GM19395 (cell line): ENCODE measurements around the gene FAM43B.

ENCODE experiments used
- ATAC-seq: cut with Tn5 transposase; IDR thresholded peaks from one replicate; pipeline ENCODE4 v1.9.1; 2021; ENCODE audit warnings: mild to moderate bottlenecking, moderate library complexity; ENCODE audit not compliant: unreplicated experiment

FAM43B gene

DNA sequence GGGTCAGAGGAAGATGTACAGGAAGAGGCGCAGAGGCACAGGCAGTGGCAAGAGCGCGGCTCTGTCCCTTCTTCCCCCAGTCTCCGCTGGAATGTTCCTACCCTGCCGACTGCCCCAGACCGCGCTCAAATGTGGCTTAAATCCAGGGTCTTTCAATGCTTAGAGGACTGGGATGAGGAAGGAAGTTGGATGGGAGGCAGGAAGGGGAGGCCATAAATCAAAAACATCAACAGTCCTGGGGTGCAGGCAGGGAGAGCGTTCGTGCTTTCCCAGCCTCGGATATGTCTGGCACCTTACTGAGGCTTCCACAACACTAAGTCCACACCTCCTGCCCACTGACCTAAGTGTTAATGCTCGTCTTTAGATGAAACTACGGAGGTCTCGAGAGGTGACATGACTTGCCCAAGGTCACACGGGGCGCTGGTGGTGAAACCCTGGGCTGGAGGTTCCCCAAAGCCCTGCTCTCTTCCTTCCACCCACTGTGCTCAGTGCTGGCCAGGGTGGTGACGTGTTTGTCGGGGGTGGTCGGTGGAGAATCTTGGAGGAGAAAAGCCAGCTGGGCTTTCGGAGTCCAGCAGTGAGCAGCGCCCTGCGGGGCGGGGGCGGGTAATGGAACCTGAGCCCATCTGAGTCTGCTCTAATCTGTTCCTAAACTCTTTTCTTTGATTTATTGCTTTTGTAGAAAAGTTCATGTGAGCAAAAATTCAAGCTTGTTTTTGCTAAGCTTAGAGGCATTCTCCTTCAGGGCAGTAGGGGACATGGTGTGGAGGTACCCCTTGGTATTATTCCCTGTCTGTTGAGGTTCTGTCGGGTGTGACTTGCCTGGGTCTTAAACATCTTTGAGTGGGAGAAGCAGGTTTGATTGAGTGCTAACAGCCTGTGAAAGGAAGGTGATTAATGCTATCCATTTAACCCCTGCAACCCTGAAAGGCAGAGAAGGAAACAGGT lies 37.2 kb downstream of the FAM43B start:
- no peak for ATAC-seq

DNA sequence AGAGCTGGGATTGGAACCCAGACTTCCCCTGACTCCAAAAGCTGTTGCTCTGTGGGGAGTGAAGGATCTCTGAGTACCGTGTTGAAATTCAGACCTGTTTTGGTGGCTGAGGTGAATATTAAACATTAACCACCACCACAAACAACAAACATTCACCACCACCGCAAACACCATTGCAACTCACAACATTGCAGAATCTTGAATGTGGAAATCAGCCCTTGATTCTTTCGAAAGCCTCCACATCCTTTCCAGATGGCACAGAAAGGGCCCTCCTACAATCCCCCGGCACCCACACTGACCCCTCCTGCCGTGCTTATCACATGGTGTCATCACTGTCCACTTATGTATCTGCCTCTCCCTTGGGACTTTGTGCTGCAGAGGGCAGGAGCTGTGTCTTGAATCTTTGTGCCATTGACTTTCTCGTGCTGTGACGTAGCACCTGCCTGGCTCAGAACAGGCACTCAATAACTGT lies 38.0 kb downstream of the FAM43B start:
- no peak for ATAC-seq

DNA sequence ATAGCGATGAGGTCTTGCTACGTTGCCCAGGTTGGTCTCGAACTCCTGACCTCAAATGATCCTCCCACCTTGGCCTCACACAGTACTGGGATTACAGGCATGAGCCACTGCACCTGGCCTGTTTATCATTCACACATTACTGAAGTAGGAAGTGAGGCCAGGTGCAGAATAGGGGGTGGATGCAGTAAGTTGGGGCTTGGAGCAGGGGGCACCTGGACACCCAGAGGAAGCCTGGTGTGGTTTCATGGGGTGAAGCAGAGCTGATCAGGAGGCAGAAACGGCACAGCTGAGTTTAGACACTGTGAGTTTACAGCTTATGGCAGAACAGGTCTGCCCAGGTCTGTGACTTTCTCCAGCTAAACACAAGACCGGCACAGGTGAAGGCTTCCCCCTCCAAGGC lies 41.4 kb downstream of the FAM43B start:
- no peak for ATAC-seq

DNA sequence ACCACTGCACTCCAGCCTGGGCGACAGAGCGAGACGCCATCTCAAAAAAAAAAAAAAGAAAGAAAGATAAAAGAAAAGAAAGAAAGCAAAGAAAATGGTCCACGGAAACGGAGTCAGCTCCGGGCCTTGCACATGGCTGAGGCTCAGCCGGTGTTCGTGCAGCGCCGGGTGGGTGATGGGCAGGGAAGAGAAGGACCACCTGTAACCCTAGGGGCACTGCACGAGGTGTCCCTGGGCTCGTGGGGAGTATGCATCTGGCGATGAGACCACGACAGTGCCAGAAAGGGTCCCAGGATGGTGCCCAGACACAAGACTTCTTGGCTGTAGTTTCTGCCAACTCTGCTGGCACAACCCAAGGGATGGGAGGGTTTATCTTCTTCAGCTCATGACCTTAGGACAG lies 42.4 kb downstream of the FAM43B start:
- ATAC-seq, result no peak

DNA sequence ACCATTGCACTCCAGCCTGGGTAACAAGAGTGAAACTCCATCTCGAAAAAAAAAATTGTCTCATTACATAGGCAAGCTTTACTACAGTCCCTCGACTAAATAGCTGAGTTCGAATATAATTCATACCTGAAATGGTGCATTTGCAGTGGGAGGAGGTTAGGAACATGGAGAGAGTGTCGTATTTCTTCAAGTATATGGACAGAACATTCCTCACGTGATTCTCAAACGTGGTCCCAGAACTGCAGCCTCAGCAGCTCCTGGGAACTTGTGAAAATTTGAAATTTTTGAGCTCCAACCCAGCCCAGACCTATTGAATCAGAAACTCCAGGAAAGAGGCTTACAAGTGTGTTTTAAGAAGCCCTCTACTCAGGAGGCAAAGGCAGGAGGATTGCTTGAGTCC lies 43.7 kb downstream of the FAM43B start:
- ATAC-seq, result no peak

DNA sequence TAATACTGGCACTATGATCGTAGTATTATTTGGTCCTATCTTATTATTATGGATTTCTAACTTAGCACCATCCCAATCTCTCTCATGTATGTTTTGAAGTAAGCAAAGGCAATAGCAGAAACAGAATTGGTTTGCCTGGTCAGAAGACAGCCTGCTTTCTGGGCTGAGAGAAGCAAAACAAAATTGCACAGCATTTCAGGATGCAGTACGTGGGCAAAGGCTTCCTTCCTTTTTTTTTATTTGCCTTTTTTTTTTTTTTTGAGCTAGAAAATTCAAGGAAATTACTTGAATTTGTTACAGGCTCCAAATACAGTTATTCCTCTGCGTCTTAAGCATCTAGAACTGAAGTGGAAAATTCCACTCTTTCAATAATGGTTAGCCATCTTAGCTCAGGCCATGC lies 45.3 kb downstream of the FAM43B start:
- ATAC-seq, result no peak

DNA sequence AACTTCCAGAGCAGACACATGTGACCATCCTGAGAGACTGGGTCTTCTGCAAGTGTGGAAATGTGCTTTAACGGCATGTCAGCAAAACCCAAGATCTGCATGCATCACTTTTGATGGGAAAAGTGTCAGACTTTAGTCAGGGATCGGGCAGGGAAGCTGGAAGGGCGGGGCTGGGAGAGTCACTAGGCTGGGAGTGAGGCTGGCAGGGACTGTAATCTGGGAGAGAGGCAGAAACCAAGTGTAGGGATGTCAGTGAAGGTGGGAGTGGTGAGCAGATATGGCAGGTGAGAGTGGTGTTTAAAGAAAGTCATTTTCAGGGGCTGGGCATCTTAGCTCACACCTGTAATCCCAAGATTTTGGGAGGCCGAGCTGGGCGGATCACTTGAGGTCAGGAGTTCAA lies 47.8 kb downstream of the FAM43B start:
- ATAC-seq, result no peak

DNA sequence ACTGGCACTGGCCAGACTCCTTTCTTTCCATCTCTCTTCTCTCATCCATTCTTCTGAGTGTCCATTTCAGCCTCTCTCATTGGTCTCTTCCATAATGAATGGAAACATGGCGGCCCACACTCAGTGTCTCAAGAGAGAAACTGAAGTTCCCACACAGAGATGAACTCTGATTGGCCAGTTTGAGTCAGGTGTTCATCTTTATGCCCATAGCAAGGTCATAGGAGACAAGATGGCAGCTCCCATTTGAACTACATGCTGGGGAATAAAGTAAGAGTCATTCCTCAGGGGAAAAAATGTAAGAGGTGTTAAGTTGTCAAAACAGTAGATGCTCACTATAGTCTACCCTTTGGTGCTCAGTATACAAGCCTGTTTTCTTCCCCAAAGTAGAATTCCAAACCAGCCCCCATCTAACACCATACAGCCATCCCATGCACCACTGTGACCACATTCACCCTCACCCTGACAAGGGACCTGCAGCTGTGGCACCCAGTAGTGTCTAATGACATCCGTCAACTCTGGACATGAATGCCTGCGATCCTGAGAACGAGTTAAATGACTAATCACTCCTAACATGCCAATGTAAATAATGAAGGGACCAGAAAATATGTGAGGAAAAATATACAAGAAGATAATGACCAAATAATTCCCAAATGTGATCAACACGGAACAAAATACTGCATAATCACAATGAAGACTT lies 48.9 kb downstream of the FAM43B start:
- ATAC-seq, result no peak

DNA sequence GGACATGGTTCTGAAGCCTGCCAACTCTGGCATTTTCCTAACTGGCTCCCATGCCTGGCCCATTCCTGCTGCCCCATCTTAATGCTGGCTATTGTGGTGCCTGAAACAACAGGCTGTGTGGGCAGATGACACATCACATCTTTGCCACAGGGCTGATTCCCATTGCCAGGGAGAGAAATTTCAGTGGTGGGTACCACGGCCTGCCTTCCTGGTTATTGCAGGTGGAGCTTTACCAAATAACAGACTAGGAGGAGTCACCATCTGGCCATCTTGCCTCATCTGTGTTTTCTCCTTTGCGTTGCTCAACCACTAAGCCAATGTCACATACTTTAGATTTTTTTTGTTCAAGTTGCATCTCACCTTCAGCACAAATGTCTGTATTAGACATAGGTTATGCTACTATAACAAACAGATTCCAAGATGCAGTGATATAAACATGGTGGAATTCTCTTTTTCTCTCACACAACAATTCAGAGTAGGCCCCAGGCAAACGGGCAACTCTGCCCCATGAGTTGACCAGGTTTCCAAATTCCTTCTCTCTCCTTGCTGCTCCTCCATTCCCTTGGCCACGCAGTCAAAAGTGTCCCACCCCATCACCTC lies 50.6 kb downstream of the FAM43B start:
- ATAC-seq, result no peak

DNA sequence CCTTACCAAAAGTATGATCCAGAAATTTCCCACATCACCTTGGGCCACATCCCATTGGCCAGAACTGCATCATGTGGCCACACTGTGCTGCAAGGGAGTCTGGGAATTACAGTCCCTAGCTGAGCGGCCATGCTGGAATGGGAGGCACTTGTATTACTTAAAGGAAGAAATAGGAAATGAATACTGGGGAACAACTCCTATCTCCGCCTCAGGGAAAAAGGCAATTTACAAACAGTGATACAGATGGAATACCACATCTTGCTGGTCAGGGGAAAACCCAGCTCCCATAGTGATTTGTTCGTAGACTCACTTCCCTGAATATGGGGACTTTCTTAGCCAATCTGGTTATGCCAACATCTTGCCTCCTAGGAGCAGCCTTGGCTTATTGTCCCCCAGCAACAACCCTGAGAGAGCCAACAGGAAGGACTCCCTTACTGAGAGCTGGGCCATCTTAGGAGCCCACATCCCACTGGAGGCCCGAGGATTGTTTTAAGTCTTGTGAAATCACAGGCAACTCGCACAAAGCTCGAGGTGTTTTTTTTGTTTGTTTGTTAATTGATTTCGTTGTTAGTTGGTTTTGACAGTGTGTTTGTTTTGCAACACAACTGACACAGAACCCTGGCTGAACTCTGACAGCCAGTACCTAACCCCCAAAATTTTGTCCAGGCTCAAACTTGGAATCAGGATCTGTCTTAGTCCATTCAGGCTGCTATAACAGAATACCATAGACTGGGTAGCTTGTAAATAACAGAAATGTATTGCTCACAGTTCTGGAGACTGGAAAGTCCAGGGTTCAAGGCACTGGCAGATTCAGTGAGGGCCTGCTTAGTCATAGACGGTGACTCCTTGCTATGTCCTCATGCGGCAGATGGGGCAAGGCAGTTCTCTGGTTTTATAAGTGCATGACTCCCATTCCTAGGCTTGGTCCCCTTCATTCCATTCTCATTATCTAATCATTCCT lies 51.4 kb downstream of the FAM43B start:
- ATAC-seq, result no peak
